Measurements from ENCODE around the gene FAM110A.
"Not testable (repeated sequence)": the region's sequence is repeated elsewhere in the genome, so short reads cannot be mapped to it uniquely, and the experiment has no call there.

The FAM110A gene

DNA sequence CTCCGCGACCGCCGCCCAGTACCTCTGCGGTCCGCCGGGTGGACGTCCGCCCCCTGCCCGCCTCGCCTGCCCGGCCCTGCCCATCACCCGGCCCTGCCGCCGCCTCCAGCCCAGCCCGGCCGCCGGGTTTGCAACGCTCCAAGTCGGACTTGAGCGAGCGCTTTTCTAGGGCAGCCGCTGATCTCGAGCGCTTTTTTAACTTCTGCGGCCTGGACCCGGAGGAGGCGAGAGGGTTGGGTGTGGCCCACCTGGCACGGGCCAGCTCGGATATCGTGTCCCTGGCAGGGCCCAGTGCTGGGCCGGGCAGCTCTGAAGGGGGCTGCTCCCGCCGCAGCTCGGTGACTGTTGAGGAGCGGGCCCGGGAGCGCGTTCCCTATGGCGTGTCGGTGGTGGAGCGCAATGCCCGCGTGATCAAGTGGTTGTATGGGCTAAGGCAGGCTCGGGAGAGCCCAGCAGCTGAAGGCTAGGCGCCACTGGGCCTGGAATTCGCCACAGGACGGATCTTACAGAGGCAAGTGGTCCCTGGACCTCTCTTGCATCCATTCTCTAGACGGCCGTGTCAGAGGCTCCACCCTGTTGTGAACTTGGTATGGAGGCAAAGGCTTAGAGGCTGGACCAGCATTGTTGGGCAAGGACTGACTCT lies 11.8 kb downstream of the FAM110A start:
- DNase-seq, result no peak

DNA sequence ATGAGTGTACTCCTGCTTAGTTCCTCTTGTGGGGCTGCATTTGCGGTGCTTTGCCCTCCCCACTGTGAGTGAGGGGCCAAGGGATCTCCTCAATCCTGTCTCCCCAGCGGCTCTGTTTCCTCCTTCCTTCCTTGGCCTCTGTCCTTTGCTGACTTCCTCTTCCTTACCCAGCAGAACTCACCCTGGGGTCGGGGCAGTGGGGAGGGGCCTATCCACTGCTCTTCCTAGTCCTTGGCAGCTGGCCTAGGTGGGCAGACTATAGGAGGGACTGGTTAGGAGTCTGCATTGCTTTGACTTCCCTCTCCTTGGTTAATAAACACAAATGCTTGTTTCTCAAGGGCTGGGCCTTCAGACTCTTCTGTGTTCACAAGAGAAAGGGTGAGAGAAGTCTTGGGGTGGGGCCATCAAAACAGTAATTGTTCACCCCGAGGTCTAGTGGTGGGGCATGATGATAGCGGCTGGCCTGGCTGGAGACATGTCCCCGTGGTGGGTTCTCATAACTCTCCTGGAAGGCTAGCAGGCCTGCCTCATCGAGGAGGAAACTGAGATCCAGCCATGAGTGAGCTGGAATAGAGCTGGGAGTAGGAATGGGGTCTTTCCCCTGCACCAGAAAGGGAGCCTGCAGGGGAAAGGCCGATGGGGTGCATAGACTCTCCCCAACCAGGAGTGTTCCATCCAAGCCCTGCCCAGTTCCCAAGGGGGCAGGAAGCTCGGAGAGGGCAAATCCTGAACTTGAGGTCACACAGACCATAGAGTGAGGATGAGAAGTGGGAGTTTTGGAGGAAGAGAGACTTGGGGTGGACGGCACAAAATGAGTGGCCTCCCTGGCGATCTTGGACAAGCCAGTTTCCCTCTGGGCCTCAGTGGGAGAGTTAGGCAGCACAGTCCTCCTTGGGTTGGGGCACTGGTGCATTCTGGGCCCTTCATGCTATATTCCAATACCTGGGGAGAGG lies 12.7 kb downstream of the FAM110A start:
- no peak for DNase-seq

DNA sequence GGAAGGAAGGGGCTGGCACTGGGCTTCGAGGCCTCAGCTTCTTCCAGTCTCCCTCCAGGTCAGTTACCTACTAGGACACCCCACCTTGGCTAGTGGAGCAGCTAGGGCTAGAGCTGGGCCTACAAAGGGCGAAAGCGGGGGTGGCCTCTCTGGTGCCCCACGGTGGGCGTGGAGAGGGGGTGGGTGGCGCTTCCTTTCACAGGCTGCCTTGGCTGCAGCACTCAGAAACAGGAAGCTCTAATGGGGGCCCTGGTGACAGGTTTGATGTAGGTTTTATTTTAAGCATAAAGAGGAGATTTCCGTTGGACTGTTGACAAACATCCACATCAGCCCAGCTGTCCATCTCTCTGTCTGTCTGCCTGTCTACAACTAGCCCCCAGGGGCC lies 13.4 kb downstream of the FAM110A start:
- no peak for DNase-seq

DNA sequence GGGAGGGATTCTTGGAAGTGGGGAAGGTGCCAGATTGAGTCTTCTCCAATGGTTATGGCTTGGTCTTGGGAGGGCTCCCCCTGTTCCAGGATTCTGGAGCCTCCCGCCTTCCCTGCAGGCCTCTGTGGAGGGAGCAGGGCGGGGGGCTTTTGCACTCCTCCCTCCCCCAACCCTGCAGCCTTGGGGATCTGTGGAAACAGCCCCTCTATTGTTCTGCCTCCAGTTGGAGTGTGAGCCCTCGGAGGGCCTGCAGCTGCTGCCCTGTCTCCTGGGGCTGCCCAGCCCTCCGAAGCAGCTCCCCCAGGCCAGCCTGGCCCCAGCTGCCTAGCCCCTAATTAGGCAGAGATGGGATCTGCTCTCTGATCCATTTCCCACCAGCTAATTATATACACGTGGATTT lies 14.7 kb downstream of the FAM110A start:
- DNase-seq, result no peak

DNA sequence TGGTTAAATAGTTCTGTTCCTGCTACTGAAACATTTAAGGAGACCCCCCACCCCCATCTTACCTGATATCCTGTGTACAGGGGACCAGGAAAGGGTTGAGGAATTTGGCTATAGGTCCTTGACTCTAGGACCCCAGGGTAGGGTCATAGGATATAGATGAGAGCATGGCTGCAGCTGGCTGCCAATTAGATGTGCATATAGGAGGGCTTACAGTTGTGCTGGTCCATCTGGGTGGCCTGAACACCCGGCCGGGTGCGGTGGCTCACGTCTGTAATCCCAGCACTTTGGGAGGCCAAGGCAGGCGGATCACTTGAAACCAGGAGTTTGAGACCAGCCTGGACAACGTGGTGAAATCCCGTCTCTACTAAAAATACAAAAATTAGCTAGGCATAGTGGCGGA lies 15.2 kb downstream of the FAM110A start:
- DNase-seq, result not testable (repeated sequence)

DNA sequence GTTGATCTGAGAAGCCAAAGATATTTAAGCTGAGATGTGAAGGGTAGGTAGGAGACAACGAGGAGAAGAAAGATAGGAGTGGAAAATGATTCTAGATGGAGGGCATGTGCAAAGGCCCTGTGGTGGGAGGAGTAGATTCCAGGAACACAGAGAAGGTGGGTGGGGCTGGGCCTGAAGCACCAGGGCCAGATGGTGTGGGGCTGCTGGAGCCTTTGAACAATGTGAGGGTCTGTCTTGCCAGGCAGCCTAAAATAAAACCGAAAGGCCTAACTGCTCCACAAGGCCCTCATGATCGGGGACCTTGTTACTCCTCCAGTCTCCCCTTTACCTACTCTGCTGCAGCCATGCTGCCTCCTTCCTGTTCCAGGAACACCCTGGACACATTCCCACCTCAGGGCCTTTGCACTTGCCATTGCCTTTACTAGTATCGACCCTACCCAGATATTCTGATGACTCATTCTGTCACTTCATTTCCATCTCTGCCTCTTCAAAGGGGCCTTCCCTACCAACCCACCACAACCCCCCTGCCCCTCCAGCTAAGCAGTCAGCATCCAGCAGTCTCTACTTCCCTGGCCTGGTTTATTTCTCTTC lies 20.0 kb downstream of the FAM110A start:
- no peak for DNase-seq

DNA sequence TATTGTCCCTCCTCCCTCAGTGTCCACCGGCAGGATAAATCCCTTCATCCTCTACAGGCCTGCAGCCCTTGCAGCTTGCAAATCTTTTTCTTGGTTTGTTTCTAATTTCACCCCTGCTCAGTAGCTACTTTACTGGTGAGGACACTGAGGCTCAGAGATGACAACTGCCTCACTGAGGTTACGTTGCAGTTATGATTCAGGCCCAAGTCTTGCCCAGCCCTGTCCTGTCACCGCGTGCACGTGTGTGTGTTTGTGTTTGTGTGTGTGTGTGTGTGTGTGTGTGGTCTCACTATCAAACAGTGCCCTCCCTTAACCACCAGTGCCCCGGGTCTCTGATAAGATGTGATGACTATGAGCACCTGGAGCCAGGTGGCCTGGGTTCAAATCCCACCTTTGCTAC lies 21.1 kb downstream of the FAM110A start:
- no peak for DNase-seq

DNA sequence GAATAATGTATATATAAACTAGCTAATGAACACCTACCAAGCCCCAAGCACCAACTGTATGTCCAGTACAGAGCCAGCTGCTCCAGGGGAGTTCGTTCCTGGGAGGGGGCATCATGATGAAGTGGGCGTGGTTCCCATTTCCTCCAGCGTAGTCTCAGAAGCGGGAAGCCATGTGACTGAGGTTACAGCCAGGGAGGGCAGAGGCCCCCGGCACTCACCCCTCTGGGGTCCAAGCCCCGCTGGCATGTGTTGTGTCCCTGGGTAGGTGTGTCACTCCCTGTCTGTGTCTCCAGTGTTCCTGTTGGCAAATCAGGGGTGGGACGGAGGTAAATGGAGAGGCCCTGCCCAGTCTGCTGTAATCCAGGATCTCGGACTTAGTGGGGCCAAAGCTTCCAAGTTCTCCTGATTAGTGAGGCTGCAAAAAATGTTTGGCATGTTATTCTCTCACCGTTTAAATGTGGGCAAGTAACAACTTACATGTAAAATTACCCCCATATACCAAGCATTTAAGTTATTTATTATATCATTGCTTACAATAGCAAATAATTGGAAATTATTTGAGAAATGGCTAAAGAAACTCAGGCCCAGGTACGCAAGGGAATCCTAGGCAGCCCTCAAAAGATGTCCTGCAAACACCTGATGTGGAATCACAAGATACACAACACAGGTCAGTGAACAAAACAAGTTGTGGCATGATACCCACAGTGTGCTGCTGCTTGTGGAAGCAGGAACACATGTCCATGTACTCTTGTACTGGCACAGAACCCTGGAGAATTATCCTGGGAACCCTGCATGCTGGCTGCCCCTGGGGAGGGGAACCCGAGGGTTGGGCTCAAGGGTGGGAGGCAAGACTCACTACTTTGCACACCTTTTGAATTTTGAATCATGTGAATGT lies 22.2 kb downstream of the FAM110A start:
- no peak for DNase-seq

DNA sequence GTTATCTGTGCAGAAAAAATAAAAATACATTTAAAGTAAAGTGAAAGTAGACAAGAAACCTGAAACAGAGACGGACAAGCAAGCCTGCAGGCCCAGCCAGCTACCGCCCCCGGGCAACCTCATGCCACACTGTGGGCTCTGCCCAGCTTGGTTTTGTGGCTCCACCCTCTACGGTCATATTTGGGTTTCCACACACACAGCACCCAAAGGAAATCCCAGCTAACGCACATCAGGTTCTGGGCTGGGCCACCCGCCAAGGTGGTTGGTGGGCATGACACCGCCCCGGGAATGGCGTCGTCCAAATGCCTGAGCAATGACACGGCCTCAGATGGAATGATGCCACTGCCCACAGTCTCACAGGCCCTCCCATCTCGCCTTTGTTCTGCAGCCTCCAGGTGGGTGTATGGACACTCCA lies 22.9 kb downstream of the FAM110A start:
- no peak for DNase-seq

DNA sequence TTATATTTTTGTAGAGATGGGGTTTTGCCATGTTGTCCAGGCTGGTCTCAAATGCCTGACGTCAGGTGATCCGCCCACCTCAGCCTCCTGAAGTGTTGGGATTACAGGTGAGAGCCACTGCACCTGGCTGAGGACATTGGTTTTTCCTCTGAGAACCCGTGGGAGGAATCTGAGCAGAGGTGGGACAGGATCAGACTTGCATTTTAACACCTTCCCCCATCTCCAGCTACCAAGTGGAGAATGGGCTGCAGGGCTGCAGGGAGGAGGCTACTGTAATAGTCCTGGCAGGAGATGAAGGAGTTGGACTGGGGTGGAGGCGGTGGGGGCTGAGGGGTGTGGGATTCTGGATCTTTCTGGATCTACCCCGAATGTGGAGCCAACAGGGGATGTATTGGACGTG lies 24.5 kb downstream of the FAM110A start:
- no peak for DNase-seq

DNA sequence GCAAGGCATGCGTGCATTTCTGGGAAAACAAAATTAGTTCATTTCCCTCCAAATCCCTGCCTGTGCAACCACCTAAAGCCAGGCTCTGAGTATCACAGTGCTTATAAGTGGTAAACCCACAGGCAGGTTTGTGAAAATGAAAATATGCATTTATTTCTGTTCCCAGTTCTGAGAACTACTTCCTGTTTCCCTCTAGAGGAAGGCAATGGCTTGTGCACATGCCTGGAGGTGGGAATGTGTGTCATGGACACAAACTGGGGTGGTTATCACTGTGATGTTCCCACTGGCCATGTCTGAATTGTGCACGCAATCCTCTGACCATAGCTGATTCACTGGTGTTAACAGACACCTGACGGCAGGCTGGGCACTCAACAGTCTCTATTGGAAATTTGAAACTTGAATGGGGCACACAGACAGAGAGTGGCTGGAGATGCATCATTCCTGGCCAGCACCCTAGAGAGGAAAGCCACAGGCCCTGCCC lies 26.3 kb downstream of the FAM110A start:
- DNase-seq, result no peak

DNA sequence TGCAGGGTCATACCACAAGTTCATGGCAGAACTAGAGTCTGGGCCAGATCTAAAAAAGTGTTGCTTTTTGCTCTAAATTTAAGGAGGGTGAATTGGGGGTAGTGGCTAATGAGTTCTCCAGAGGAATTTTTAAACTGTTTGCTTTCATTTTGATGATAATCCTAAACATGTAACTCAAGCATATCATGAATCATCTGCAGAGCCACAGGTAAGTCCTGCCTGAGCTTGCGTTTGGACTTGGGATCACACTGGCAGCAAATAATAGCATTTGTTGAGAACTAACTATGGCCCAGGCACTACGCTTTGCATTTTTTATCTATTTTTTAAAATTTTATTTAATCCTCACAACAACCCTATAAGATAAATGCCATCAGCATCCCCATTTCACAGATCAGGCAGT lies 27.4 kb downstream of the FAM110A start:
- DNase-seq, result no peak

DNA sequence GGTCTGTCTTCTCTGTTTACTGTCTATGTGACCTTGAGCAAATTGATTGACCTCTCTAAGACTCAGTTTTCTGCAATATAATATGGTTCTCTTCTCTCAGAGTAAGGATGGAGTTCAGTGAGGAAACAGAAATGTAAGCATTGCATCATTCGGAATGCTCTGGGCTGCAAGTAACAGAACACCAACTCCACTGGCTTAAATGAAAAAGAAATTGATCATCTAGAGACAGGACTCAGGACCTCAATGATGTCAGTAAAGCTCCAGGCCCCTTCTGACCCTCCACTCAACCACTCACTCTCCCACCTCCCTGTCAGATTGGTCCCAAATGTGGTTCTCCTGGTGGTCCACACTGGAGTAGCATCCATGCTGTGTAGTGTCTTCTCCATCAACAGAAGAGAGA lies 31.9 kb downstream of the FAM110A start:
- no peak for DNase-seq

DNA sequence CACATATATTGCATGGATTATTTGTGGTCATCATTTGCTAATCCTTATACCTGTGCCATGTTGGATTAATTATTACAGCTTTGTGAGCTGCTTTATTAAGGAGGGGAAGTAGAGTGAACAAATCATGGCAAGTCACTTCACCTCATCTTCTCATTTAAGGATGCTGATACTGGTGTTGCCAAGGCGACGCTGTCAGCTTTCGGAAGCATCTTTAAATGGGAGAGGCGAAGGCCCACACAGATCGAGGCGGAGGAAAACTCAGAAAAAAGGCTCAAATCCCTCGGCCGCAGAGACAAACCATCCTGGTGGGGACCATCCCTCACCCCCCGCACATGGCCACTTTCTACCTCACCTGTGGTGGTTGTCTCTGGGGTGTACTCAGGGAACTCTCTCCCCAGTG lies 34.8 kb downstream of the FAM110A start:
- no peak for DNase-seq

DNA sequence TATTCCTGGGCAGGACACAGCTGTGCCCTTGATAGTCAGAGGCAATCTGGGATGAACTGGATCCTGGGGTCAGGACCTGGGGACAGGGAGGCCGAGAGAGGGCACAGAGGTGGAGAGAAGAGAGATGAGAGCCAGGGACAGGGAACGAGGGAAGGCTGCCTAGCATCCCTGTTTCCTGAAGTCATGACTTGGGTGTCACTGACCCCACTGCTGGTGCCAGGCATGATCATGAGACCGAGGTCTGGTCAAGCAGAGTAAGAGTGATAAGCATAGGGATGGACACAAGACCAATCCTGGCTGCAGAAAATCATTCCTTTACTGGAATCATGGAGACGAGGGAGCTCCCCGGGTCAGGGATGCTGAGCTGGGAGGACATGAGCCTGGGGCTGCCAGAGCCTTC lies 36.1 kb downstream of the FAM110A start:
- DNase-seq, result no peak

DNA sequence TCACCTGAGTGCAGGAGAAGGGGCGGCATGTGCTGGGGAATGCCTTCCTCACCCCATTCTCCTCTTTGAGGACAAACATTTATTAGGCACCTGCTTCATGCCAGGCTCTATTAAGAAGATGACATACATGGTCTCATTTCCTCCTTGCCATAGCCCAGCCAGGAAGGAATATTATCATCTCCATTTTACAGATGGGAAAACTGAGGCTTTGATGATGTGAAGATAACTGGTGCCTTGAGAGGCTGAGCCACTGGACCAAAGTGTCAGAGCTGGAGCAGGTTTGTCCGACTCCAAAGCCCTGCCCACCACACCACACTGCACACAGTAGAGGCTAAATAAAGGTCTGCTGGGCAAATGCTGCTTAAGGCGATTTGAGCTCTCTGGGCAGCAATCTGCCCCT lies 37.2 kb downstream of the FAM110A start:
- DNase-seq, result no peak

DNA sequence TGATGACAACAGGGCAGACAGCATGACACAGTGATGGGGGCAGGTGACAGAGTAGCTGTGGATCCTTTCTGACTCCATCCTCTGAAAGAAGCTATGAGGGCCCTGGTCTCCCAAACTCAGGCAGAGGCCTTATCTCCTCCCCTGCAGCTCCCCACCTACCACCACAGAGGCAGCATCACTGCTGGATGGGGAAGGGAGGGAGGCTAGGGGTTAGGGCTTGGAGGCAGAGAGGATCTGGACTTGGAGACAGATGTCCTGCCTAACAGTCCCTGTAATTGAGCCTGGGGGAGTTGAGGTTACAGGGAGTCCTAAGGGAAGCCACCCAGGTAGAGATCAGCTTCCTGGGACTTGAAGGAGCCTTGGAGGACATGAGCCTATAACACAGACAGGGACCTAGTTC lies 37.9 kb downstream of the FAM110A start:
- no peak for DNase-seq

DNA sequence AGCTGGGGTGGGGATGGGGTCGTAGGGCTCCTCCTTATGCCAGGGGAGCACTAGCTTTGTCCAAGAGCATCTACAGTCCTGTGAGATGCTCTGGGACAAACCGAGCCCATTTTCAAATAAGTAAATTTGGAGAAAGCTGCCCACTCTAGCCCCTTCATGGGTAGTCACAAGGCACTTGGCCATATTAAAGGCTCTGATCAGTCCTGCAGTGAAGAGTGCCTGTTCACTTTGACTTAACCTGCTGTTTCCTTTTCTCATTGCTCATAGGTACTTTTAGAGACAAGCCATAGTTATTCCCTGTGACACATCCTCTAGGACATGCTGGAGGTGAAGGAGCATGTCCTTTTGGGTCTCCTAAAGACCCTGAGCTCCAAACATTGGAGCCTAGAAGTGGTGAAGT lies 38.4 kb downstream of the FAM110A start:
- DNase-seq, result no peak

DNA sequence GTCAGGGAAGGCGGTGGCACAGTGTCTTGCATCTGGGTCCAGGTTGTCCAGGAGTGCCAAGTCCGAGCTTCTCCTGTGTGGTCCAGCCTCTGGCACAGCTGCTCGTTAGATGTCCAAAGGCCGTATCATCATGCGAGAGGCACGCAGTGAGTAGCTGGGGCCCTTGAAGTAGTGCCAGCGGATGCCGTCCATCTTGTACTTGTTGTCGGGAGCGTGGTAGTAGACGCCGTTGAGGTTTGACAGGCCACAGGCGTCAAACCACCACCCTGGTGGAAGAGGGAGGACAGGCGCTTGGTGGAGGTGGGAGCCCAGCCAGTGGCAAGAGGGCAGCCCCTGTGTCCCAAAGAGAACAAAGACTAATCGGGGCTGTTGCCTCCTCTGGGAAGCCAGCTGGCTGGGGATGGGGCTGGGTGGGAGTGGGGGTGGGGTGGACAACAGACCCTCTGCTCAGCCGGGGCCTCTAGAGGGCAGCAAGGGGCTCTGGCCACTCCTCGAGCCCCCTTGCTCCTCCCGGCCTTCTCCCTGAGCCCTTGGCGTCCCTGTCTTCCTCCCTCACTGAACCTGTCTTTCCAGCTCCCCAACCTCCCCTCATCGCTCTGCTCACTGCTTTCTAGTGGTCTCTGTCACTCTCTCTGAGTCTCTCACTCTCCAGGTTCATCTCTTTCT lies 39.5 kb downstream of the FAM110A start:
- DNase-seq, result no peak

DNA sequence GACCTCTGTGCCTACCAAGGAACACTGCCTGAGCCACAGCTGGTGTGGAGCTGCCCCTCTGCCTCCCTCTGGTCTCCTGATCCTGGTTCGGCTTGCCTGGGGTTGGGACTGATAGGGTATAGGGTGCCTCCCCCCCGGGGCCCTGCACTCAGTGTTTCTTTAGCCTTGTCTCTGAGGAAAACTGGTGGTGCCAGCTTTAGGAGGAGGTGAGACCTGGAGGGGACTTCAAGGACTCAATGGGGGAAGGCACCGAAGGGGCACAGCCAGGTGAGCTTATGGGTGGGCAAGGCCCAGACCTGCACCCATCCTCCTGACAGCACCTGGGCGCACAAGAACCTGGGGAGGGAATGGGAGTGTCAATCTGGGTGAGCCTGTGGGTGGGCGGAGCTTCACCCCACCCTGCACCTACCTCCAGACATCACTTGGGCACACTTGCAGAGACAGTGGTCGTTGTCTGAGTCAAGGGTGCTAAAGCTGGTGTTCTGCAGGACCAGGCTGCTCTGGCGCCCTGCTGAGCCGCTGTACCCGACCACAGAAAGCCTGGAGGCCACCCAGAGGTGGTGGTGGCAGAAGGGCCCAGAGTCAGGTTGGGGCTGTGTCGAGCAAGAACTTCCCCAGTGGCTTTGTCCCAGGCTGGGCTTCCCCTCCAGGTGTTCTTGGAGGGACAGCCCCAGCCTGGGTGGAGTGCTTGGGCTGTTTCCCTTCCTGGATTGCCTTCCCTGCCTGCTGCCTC lies 40.5 kb downstream of the FAM110A start:
- DNase-seq, result no peak

DNA sequence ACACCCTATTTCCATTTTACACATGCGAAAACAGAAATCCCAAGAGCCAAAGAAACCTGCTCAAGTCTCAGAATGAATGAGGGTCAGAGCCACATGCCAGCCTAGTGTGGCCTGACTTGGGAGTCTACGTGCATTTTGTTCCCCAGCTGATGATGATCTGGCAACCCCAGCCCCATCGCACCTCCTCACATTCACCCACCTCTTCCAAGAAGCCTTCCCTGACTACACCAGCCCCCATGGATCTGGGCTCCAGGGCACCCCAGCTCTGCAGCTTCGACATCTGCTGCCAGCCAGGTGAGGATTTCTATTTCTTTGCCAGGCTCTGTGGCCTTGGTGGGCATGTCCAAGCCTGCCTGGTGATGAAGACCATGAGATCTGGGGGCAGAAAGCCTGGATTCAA lies 41.6 kb downstream of the FAM110A start:
- DNase-seq, result no peak

DNA sequence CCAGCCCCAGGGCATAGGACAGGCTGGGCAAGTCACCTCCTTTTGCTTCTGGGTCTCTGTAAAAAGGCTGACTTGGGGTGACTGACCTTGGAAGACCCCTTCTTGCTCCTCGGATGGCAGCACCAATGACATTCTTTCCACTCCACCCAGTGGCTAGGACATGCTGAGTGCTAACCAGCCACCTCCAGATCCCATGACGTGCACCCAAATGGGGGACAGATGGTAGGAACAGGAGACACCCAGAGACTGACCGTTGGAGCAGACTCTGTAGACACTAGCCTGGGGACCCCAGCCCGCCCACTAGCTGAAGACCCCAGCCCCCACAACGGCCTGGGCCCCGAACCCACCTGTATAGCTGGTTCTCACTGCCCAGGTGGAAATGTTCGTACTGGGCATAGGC lies 44.3 kb downstream of the FAM110A start:
- DNase-seq, result no peak
